ENCODE results near the gene GARS1.
"Not testable (repeated sequence)": the region's sequence is repeated elsewhere in the genome, so short reads cannot be mapped to it uniquely, and the experiment has no call there.

GARS1 gene

DNA sequence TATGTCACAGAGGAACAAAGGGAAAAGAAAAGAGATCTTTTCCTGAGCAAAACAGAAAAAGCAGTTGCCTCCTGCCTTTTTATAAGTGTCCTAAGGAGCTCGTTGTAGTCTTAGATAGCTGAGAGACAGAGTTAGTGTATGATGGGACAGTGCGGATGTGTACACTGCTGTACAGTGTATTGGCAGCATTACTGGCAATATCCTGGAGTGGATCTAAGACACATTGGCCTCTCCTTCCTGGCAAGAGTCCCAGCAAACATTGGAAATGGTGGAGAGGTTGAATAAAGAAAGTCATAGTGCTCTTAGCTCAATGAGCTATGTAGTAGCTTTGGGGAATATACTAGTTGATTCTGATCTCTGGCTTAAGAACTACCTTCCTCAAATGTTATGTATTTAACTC is 22.7 kb downstream of the GARS1 start:
- Histone ChIP-seq H3K4me3 (ENCODE audit: insufficient read depth, low read depth, low read length) (no peak overlapping the region), H3K36me3 (ENCODE audit: control insufficient read depth, insufficient read depth, low read length) (peaks cover 44% of the 10 kb centered on the region), H3K4me1 (ENCODE audit: control insufficient read depth, insufficient read depth, low read length) (no peaks in the 10 kb centered on the region), H3K27me3 (ENCODE audit: control insufficient read depth, insufficient read depth, low read length, poor library complexity, severe bottlenecking) (no peaks in the 10 kb centered on the region), H3K27ac (ENCODE audit: insufficient read depth, low read depth, low read length, poor library complexity, severe bottlenecking) (no peak overlapping the region), H3K9me3 (ENCODE audit: control insufficient read depth, low read length) (no peaks in the 10 kb centered on the region)
- WGBS, 2 experiments = 93 to 96% methylated on average over 2 of the region's 2 CpGs

DNA sequence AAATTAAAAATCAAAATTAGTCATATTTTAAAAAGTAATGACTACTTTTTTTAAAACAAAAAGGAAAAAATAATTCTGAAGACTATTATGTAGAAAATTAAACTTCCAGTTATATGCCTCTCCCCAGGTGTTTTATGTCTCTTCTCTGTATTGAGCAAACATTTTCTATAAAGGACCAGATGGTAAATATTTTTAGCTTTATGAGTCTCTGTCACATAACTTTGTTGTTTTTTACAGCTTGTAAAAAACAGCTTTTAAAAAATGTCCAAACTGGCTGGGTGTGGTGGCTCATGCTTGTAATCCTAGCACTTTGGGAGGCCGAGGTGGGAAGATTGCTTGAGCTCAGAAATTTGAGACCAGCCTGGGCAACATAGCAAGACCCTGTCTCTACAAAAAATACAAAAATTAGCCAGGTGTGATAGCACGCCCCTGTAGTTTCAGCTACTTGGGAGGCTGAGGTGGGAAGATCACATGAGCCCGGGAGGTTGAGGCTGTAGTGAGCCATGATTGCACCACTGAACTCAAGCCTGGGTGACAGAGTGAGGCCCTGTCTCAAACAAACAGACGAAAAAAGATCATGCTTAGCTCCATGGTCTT is 23.5 kb downstream of the GARS1 start:
- 92 to 96% methylated on average over 4 of the region's 4 CpGs for WGBS, 2 experiments
- Histone ChIP-seq H3K9me3 (ENCODE audit: control insufficient read depth, low read length) (no peaks in the 10 kb centered on the region), H3K27me3 (ENCODE audit: control insufficient read depth, insufficient read depth, low read length, poor library complexity, severe bottlenecking) (no peaks in the 10 kb centered on the region), H3K4me3 (ENCODE audit: insufficient read depth, low read depth, low read length) (no peak overlapping the region), H3K36me3 (ENCODE audit: control insufficient read depth, insufficient read depth, low read length) (peaks cover 50% of the 10 kb centered on the region), H3K27ac (ENCODE audit: insufficient read depth, low read depth, low read length, poor library complexity, severe bottlenecking) (no peak overlapping the region), H3K4me1 (ENCODE audit: control insufficient read depth, insufficient read depth, low read length) (no peaks in the 10 kb centered on the region)

DNA sequence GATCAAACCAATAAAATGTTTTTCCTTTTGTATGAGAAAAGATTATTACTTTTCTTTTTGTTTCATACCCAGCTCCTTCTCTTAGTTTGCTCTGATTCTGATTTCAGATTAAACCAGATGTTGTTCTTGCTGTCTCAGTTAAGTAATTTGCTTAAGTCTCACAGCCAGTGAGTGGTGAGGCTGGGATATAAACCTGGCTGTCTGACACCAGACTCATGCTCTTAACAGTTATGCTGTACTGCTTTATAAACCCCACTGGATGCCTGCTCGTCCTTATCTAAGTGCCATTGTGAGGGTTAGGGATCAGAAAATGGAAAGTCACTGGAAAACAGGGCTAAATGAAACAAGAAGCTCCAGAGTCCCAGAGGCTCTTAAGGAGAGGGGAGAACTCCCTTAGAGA is 24.3 kb downstream of the GARS1 start:
- Histone ChIP-seq H3K4me3 (ENCODE audit: insufficient read depth, low read depth, low read length) (no peak overlapping the region), H3K27me3 (ENCODE audit: control insufficient read depth, insufficient read depth, low read length, poor library complexity, severe bottlenecking) (no peaks in the 10 kb centered on the region), H3K9me3 (ENCODE audit: control insufficient read depth, low read length) (no peaks in the 10 kb centered on the region), H3K27ac (ENCODE audit: insufficient read depth, low read depth, low read length, poor library complexity, severe bottlenecking) (no peak overlapping the region), H3K36me3 (ENCODE audit: control insufficient read depth, insufficient read depth, low read length) (peaks cover 45% of the 10 kb centered on the region), H3K4me1 (ENCODE audit: control insufficient read depth, insufficient read depth, low read length) (no peaks in the 10 kb centered on the region)
- WGBS, 2 experiments = 88 to 100% methylated on average over 1 of the region's 1 CpG

DNA sequence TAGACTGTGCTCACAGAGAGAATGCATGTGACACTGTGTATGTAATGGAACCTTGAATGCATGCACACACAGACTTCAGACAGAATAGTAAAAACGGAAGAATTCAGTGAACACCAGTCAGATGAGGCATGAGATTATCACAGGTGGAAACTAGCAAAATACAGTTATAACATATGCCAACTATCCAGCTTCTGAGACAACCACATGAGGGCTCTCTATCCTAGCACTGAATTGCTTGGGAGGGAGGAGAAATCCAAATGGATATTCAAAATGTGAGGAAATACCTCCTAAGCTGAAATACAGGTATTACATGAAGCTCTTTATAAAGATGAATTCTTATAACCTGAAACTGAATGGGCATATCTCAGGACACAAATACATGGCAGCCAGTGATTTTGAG is 30.6 kb downstream of the GARS1 start:
- no peak overlapping the region for H3K27ac ChIP-seq (ENCODE audit: insufficient read depth, low read depth, low read length, poor library complexity, severe bottlenecking)
- H3K9me3 ChIP-seq (ENCODE audit: control insufficient read depth, low read length) = no peaks in the 10 kb centered on the region
- H3K27me3 ChIP-seq (ENCODE audit: control insufficient read depth, insufficient read depth, low read length, poor library complexity, severe bottlenecking) = no peaks in the 10 kb centered on the region
- H3K4me3 ChIP-seq (ENCODE audit: insufficient read depth, low read depth, low read length) = no peak overlapping the region
- no peaks in the 10 kb centered on the region for H3K4me1 ChIP-seq (ENCODE audit: control insufficient read depth, insufficient read depth, low read length)
- H3K36me3 ChIP-seq (ENCODE audit: control insufficient read depth, insufficient read depth, low read length) = peaks cover 25% of the 10 kb centered on the region
- WGBS, 2 experiments = 83% methylated on average over 1 of the region's 1 CpG

DNA sequence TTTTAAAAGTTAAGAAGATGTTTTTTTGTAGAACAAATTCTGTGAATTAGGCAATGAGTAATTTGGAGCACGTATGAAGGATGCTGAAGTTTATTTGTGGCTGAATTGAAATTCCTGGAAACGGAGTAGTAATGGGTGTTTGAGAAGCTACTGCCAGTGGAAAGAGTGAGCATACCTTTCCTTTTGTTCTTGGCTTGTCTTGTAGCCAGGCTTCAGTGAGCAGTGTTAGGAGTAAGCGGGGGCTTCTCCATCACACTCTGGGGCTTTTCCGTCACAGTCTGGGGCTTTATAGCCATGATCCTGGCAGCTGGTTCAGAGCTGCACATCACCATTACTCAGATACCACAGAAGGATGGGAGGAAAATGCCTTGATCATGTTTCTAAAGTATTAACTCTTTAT is 32.3 kb downstream of the GARS1 start:
- WGBS, 2 experiments = 96% methylated on average over 4 of the region's 4 CpGs
- H3K4me3 ChIP-seq (ENCODE audit: insufficient read depth, low read depth, low read length) = no peak overlapping the region
- H3K4me1 ChIP-seq (ENCODE audit: control insufficient read depth, insufficient read depth, low read length) = no peaks in the 10 kb centered on the region
- no peaks in the 10 kb centered on the region for H3K27me3 ChIP-seq (ENCODE audit: control insufficient read depth, insufficient read depth, low read length, poor library complexity, severe bottlenecking)
- H3K36me3 ChIP-seq (ENCODE audit: control insufficient read depth, insufficient read depth, low read length) = peaks cover 24% of the 10 kb centered on the region
- no peaks in the 10 kb centered on the region for H3K9me3 ChIP-seq (ENCODE audit: control insufficient read depth, low read length)
- H3K27ac ChIP-seq (ENCODE audit: insufficient read depth, low read depth, low read length, poor library complexity, severe bottlenecking) = no peak overlapping the region

DNA sequence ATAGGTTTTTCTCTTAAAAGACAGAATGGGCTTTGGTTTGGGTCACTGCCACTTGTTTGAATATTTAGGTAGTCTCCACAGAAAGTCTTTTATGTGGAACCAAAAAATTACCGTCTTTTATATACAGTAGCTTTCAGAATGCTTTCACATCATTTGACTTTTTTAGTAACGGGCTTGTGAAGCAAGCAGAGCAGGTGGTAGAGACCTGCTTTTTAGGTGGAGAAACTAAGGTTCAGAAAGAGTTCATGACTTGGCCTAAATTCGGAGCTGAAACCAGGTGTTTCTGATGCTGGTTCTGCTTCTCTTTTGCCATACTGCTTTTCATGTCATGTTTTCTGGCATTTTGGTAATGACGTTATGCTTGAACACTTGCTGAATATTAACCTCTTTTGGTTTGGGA is 36.3 kb downstream of the GARS1 start:
- Histone ChIP-seq H3K4me3 (ENCODE audit: insufficient read depth, low read depth, low read length) (no peak overlapping the region), H3K27me3 (ENCODE audit: control insufficient read depth, insufficient read depth, low read length, poor library complexity, severe bottlenecking) (no peaks in the 10 kb centered on the region), H3K9me3 (ENCODE audit: control insufficient read depth, low read length) (no peaks in the 10 kb centered on the region), H3K4me1 (ENCODE audit: control insufficient read depth, insufficient read depth, low read length) (no peaks in the 10 kb centered on the region), H3K27ac (ENCODE audit: insufficient read depth, low read depth, low read length, poor library complexity, severe bottlenecking) (no peak overlapping the region), H3K36me3 (ENCODE audit: control insufficient read depth, insufficient read depth, low read length) (peaks cover 24% of the 10 kb centered on the region)
- 93 to 95% methylated on average over 3 to 4 of the region's 4 CpGs for WGBS, 2 experiments

DNA sequence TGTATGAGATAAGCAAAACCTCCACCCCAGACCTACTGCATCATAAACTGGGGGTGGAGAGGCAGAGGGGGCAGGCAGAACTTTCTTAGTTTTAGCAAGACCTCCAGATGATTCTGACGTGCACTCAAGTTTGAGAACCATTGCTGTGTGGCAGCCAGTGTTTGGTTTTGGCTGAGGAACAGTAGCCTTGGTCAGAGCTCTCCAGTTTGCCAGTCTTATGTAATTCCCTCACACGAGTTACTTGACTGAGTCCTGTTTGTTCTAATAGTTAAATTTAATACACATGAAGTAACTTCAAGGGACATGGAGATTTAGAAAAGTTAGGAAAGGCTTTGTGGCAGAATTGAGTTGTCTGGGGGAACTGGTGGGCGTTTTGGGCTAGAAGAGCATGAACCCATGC is 38.5 kb downstream of the GARS1 start:
- Histone ChIP-seq H3K9me3 (ENCODE audit: control insufficient read depth, low read length) (no peaks in the 10 kb centered on the region), H3K36me3 (ENCODE audit: control insufficient read depth, insufficient read depth, low read length) (peaks cover 21% of the 10 kb centered on the region), H3K27ac (ENCODE audit: insufficient read depth, low read depth, low read length, poor library complexity, severe bottlenecking) (no peak overlapping the region), H3K4me1 (ENCODE audit: control insufficient read depth, insufficient read depth, low read length) (no peaks in the 10 kb centered on the region), H3K27me3 (ENCODE audit: control insufficient read depth, insufficient read depth, low read length, poor library complexity, severe bottlenecking) (no peaks in the 10 kb centered on the region), H3K4me3 (ENCODE audit: insufficient read depth, low read depth, low read length) (no peak overlapping the region)
- 94 to 95% methylated on average over 3 of the region's 3 CpGs for WGBS, 2 experiments

DNA sequence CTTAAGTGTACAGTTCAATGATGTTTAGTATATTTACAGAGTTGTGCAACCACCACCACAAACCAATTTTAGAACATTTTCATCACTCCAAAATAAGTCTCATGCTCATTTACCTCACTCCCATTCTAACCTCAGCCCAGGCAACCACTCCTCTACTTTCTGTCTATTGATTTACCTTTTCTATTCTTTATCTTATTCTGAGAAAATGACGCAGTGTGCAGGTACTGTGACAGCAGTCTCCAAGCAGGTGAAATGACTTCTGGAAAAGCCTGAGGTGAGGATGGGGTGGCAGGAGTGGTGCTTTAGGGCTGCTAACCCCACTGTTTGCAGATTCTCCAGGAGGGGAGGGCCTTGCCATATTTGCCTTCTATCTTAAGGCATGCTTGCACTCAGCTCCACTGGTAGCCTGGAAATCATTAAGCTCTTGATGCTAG is 39.5 kb downstream of the GARS1 start:
- WGBS, 2 experiments = 100% methylated on average over 1 of the region's 1 CpG
- Histone ChIP-seq H3K27me3 (ENCODE audit: control insufficient read depth, insufficient read depth, low read length, poor library complexity, severe bottlenecking) (no peaks in the 10 kb centered on the region), H3K4me3 (ENCODE audit: insufficient read depth, low read depth, low read length) (no peak overlapping the region), H3K27ac (ENCODE audit: insufficient read depth, low read depth, low read length, poor library complexity, severe bottlenecking) (no peak overlapping the region), H3K9me3 (ENCODE audit: control insufficient read depth, low read length) (no peaks in the 10 kb centered on the region), H3K36me3 (ENCODE audit: control insufficient read depth, insufficient read depth, low read length) (peaks cover 19% of the 10 kb centered on the region), H3K4me1 (ENCODE audit: control insufficient read depth, insufficient read depth, low read length) (no peaks in the 10 kb centered on the region)

DNA sequence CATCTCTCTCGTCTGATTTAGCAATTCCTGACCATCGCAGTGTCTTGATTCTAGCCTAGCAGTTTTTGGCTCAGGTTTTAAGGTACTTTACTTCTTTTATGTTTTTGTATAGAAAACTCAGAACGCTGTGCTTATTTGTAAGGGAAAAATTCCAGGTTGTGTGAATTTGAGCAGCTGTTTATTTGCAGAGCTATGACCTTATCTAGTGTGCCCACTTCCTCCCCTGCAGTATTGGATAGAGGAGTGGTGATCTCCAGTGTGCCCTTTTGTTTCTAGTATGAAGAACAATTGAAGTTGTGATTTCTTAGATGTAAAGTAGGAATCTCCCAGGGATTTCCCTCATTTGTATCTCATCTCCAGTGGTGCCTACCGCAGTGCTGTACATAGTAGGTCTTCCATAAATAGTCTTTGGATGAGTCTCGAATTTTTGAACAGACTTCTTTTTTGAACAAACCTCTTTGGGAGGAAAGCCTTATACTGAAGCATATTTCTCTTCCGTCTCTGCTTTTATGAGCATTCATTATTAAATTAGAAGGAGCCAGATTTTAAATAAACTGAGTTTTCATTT is 40.0 kb downstream of the GARS1 start:
- Histone ChIP-seq H3K9me3 (ENCODE audit: control insufficient read depth, low read length) (no peaks in the 10 kb centered on the region), H3K4me3 (ENCODE audit: insufficient read depth, low read depth, low read length) (no peak overlapping the region), H3K27me3 (ENCODE audit: control insufficient read depth, insufficient read depth, low read length, poor library complexity, severe bottlenecking) (no peaks in the 10 kb centered on the region), H3K4me1 (ENCODE audit: control insufficient read depth, insufficient read depth, low read length) (no peaks in the 10 kb centered on the region), H3K36me3 (ENCODE audit: control insufficient read depth, insufficient read depth, low read length) (peaks cover 19% of the 10 kb centered on the region), H3K27ac (ENCODE audit: insufficient read depth, low read depth, low read length, poor library complexity, severe bottlenecking) (no peak overlapping the region)
- WGBS, 2 experiments = 85 to 94% methylated on average over 6 of the region's 6 CpGs

DNA sequence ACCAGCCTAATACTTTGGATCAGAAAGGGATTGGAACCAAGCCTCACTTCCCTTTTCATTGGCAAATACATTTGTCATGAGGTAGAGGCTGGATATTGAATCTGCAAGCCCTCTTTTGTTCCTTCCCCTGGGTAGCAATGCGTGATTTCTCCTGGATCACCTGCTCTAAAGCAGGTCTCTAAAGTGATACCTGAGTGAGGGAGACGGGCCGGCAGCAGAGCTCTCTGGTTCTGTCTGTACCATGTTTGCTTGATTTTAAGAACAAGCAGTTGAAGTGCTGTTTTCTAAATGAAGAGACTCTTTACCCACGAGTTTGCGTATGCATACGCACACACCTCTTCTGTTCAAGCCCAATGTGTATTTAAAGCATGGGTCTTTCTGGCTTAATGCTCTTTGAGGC is 41.1 kb downstream of the GARS1 start:
- Histone ChIP-seq H3K4me1 (ENCODE audit: control insufficient read depth, insufficient read depth, low read length) (no peaks in the 10 kb centered on the region), H3K27me3 (ENCODE audit: control insufficient read depth, insufficient read depth, low read length, poor library complexity, severe bottlenecking) (no peaks in the 10 kb centered on the region), H3K9me3 (ENCODE audit: control insufficient read depth, low read length) (no peaks in the 10 kb centered on the region), H3K36me3 (ENCODE audit: control insufficient read depth, insufficient read depth, low read length) (peaks cover 19% of the 10 kb centered on the region), H3K4me3 (ENCODE audit: insufficient read depth, low read depth, low read length) (no peak overlapping the region), H3K27ac (ENCODE audit: insufficient read depth, low read depth, low read length, poor library complexity, severe bottlenecking) (no peak overlapping the region)
- 97 to 99% methylated on average over 6 of the region's 6 CpGs for WGBS, 2 experiments

DNA sequence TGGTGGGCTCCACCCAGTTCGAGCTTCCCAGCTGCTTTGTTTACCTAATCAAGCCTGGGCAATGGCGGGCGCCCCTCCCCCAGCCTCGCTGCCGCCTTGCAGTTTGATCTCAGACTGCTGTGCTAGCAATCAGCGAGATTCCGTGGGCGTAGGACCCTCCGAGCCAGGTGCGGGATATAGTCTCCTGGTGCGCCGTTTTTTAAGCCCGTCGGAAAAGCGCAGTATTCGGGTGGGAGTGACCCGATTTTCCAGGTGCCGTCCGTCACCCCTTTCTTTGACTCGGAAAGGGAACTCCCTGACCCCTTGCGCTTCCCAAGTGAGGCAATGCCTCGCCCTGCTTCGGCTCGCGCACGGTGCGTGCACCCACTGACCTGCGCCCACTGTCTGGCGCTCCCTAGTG is 47.6 kb downstream of the GARS1 start:
- peak overlapping the region; percentile 44 for H3K4me3 ChIP-seq (ENCODE audit: insufficient read depth, low read depth, low read length)
- H3K27ac ChIP-seq (ENCODE audit: insufficient read depth, low read depth, low read length, poor library complexity, severe bottlenecking); H3K36me3 ChIP-seq (ENCODE audit: control insufficient read depth, insufficient read depth, low read length); H3K4me1 ChIP-seq (ENCODE audit: control insufficient read depth, insufficient read depth, low read length); H3K27me3 ChIP-seq (ENCODE audit: control insufficient read depth, insufficient read depth, low read length, poor library complexity, severe bottlenecking); H3K9me3 ChIP-seq (ENCODE audit: control insufficient read depth, low read length): not testable (repeated sequence)
- 12 to 30% methylated on average over 2 to 15 of the region's 29 CpGs for WGBS, 2 experiments
